GM18870 (cell line): ENCODE measurements around the gene B4GALT2.

ENCODE experiments used
- ATAC-seq: cut with Tn5 transposase; IDR thresholded peaks from one replicate; pipeline ENCODE4 v1.9.1; 2021; ENCODE audit warnings: moderate library complexity; ENCODE audit not compliant: unreplicated experiment

The B4GALT2 gene

GRCh38 chr1:43946236-43947060 lies 32.6 kb upstream of the B4GALT2 start, which contains the start of gene IPO13:
Gene IPO13 (plus strand): TSS chr1:43946950. CDS start chr1:43947601, 651 bp downstream.
- ATAC-seq: peak; percentile 80

DNA sequence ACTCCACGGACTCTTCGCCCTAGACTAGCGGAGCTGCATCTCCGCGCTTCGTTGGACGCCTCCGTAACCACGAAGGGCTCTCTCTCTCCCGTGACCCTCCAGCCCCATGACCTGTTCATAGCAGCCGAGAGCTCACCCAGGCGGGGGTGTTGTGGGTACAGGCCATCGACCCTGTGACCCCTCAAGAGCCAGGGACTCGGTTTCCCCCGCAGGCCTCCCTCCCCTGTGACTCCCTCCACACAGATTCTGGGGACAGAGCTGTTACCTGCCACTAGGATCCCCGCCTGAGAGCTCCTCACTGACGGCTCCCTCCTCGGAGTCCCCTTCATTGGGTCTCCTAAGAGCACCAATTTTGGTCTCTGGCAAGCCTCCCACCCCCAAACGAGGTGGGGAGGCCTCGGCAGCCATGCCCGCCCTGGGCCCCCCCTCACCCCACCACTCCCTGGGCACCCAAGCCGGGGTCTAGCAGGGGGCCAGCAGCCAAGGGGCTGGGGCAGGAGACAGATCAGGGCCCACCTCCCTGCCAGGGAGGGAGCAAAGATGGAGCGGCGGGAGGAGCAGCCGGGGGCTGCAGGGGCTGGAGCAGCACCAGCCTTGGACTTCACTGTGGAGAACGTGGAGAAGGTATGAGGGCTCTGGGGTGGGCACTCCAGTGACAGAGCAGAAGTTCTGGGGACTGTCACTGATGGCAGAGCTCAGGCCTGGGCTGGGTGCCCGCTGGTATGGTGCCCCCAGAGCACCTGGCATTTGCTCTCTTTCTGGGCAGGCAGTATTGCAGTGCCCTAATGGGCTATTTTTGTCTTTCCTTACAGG lies 31.7 kb upstream of the B4GALT2 start:
- no peak for ATAC-seq

- ATAC-seq: no peak
Observed at GRCh38 chr1:43947874-43948437, 31.1 kb upstream of the B4GALT2 start.

DNA sequence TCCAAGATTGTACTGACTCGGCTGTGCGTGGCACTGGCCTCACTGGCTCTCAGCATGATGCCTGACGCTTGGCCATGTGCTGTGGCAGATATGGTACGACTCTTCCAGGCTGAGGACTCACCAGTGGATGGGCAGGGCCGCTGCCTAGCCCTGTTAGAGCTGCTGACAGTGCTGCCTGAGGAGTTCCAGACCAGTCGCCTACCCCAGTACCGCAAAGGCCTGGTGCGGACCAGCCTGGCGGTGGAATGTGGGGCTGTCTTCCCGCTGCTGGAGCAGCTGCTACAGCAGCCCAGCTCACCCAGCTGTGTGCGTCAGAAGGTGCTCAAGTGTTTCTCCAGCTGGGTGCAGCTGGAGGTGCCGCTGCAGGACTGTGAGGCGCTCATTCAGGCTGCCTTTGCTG lies 29.3 kb upstream of the B4GALT2 start:
- no peak for ATAC-seq

DNA sequence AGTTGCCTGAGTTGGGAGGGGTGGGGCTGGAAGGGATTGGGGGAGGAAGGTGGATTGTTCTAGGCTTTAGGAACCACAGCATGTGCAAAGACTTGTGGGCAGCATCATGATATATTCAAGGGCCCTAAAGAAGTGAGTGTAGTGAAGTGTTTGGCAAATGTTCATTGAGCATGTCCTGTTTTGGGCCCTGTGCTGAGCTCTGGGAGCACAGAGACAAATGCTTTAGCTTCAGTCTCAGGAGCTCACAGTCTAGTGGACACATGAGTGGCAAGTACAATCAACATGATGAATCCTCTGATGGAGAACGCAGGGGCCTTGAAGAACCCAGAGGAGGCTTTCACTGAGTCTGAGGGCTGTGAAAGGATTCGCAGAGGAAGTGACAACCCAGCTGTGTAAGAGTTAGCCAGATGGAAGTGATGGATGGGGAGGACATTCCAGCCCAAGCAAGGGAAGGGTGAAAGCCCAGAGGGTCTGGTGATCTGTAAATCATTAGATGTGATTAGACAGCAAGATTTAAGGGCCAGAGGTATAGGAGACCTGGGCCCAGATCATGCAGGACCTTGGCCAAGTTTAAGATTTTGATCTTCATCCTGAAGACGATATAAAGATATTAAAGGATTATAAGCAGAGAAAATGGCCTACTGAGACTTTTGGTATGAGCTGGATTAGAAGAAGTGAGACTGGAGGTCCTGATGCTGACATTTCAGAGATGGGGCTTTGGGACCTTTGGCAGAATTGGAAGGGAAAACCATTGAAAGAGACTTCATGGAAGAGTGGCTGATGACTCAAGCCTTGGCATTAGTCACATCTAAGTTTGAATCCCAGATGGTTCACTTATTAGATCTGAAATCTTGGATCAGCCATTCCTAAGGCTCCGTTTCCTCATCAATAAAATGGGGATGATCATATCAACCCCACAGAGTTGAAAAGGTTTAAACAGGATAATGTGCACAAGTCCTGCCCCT lies 27.7 kb upstream of the B4GALT2 start:
- no peak for ATAC-seq

DNA sequence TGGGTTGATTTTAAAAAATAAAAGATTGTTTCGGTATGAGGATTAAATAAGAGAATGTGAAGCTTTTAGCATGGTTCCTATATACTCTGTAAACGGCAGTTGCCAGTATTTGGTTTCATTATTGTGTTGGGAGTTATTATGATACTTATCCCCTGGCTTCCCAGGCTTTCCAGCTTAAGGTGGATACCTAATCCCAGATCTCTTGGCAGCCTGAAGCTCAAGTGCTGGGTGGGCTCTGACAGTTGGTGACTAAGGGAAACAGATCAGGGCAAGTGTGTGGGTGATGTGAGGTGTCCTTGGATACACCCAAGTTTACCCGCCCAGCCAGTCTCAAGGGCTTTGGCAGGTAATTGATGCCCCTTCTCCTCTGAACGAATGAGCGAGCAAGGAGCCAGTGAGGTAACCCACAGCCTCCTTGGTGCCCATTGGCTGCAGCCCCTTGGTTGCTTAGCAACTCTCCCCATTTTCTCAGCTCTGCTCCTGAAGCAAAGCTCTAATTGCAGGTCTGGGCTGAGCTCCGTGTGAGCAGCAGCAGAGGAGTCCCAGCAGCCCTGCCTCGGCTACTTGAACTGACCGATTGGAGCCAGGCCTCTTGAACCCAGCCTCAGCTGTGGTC lies 26.2 kb upstream of the B4GALT2 start:
- ATAC-seq: no peak

DNA sequence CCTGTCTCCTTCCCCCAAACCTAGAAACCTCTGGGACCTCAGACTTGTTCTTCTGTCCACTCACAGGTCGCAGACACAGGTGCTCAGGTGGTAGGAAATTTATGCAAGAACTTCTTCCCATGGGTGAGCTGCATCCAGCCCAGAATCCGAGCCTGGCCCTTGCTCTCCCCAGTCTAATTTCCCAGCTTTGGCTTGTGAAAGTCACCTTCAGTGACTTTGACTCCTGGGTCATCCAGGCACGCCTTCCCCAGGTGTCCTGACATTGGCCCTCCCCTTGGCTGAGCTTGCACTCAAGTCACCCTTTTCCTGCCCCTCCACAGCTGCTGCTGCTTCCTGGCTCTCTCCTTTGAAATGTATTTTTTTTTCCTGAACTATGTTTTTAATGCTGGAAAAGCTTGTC lies 25.6 kb upstream of the B4GALT2 start:
- no peak for ATAC-seq

GRCh38 chr1:43954036-43954435 lies 25.0 kb upstream of the B4GALT2 start:
- ATAC-seq: no peak

DNA sequence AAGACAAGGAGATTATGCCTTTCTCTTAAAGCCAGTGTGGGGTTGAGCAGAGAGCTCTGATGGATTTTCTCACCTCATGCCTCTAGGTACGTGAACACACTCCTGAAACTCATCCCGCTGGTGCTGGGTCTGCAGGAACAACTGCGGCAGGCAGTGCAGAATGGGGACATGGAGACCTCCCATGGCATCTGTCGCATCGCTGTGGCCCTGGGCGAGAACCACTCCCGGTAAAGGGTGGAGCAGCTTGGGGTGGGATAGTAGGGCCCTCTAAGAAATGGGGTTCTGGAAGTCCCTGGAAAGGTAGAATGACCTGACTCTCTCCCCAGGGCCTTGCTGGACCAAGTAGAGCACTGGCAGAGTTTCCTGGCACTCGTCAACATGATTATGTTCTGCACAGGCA lies 22.8 kb upstream of the B4GALT2 start:
- no peak for ATAC-seq

- no peak for ATAC-seq
Observed at GRCh38 chr1:43957407-43958040, 21.5 kb upstream of the B4GALT2 start.

DNA sequence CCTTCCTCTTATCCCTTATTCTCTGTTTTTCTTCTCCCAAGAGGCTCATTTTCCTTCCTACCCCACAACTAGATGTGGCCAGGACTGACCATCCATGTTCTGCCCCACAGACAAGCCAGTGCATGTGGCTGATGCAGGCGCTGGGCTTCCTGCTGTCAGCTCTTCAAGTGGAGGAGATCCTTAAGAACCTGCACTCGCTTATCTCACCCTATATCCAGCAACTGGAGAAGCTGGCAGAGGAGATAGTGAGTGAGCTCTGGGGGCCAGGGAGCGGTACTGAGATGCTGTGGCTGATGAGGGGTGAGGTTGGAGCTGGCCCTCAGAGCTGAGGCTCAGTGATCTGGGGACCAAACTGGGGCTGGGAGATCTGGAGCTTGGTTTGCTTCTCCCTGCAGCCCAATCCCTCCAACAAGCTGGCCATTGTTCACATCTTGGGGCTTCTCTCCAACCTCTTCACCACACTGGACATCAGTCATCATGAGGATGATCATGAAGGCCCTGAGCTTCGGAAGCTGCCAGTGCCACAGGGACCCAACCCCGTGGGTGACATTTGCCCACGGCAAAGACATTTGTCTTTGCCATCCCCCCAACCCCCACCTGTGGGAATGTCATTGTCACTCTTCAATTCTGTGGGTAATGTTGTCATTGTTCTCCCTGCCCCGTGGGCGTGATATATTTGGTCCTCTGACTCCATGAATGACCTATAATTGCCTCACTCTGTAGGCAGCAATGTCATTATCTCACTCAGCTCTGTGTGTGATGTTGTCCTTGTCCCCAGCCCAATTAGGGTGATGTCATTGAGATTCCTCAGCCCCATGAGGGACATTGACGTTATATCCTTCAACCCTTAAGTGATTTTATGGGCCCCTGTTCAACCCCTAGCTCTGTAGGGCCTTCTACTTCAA lies 20.4 kb upstream of the B4GALT2 start:
- no peak for ATAC-seq

DNA sequence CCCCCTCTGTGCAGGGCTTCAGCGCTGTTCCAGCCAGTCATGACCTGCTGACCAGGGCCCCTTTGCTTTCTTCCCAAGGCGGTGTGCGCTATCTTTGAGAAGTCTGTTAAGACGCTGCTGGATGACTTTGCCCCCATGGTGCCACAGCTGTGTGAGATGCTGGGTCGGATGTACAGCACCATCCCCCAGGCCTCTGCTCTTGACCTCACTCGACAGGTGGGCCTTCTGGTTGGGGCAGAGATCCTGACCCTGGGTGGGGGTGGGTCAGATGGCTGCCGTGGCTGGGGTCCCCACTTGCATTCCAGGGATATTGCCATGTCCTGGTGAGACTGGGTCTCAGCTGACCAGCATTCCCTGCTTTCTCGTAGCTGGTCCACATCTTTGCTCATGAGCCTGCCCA lies 18.2 kb upstream of the B4GALT2 start:
- no peak for ATAC-seq

DNA sequence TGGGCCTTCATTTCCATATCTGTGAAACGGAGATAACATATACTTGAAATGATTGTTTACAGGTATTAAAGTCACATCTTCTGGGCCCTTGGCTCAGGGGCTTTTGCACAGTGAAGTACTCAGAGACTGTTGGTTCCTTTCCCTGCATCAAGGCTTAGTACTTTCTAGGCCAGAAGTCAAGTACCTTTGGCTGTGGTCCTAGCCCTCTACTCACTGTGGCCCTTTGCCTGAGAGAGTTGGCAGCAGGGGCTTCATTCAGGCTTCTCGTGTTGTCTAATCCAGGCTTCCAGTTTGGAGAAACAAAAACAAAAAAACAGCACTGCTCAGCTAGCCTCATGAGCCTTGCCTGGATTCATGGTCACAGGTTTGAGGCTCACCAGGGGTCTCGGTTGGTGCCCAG lies 17.3 kb upstream of the B4GALT2 start:
- ATAC-seq: no peak

DNA sequence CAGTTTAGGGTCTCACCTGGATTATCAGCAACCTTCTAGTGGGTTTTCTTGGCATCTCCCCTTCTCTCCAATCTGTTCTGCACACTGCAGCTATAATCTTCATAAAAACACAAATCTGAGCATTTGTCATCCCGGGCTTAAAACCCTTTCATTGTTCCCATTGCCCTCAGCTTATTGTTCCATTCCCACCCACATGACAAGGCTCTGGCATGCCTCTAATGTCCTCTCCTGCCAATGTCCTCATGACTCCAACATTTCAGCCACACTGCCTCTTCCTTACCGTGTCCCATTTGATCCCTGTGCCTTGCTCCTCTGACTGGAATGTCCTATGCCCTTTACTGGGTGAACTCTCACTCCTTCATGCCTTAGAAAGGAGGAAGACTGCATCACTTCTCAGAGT lies 16.7 kb upstream of the B4GALT2 start:
- no peak for ATAC-seq

DNA sequence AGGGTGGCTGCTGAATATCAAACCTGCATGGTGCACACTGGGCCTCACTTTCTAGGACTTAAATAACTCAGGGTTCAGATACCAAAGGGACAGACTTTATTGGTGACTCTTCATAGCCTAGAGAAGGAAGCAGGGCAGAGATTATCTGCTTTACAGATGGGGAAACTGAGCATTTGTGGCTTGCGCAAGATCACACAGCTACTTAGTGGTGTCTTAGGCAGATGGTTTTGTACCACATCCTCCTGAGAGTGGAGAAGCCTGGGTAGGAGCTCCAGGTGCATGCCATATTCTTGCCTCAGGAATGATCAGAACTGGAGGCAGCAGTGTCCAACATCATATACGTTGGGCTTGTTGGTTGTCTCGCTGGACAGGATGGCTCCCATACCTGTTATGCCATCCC lies 16.0 kb upstream of the B4GALT2 start:
- ATAC-seq: no peak

DNA sequence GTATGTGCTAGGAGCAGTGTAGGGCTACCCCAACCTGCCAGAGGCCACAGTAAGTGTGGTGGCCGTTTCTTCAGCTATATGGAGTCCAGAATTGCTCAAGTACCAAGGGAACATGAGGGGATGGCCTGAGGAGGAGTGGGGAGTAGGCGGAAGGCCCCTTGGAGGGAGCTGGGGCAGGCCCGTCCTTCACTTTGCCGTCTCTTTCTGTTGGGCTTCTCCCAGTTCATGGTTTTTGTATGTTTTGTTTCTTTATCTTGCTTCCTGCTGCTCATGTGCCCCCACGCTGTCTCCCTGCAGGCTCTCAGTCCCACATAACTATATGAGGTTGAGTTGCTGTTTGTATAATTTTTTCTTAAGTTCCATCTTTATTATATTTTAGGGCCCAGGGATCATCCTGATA lies 15.1 kb upstream of the B4GALT2 start:
- no peak for ATAC-seq

DNA sequence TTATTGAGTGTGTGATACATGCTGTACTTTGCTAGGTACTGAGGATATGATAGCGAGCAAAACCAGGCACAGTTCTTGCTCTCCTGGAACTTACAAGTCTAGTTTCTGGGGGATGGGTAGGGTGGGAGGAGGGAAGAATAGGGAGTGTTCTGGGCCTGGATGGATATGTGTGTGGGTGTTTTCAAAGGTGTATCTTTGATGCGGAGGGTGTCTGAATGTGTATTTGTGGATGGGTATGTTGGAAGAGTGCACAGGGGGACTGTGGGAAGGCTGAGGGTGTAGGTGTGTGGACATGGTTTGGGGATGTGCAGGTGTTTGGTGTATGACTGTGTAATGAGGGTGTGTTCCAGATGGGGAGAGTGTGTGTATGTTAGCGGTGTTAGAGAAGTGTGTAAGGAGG lies 13.7 kb upstream of the B4GALT2 start:
- ATAC-seq: no peak

DNA sequence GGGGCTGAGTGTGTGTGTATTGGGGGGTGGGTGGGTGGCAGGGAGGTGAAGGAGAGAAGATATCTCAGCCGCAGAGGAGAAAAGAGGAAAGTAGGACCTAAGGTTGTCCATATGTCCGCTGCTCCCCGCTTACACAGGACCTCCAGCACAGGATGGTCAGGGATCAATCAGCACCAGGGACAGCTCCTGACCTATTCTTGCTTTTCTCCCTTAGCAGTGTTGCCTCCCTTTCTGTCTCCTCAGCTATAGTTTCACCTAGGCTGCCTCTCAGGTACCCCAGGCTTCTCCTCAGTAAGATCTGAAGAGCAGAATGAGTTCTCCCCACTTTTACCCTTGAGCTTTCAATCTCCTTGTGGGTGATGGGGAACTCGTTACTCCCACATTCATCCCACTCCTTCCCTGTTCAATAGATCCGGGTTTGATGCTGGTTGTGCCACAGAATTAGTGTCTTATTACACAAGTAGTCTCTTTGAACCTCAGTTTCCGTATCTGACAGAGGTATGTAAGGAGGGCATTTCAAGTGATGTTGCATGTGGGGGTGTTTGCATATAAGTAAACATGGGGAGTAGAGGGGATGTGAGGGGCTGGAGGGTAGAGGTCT lies 10.6 kb upstream of the B4GALT2 start:
- no peak for ATAC-seq

GRCh38 chr1:43969416-43969745 lies 9.6 kb upstream of the B4GALT2 start:
- ATAC-seq: peak; percentile 4
